Bronchial epithelial cell (primary cell): ENCODE measurements around the gene MALSU1. TPM values are rescaled to one million over a fixed set of nuclear protein-coding genes. Genes with fewer than 3 reads are reported as not detected.
A peak's percentile ranks its signal among the peaks of the same experiment; 100 is the strongest.
"Not testable (repeated sequence)": the region's sequence is repeated elsewhere in the genome, so short reads cannot be mapped to it uniquely, and the experiment has no call there.

Source experiments
- DNase-seq: peaks from one replicate; pipeline ENCODE4 v3.0.0-alpha.2; 2010; ENCODE audit warnings: low read depth
- FAIRE-seq: peaks from 2 replicates; lab custom pipeline; 2011; peaks lifted over from hg19 to GRCh38; lab: Jason Lieb, UNC
- H3K27me3 ChIP-seq: 2 replicates; pipeline ENCODE4 v1.5.1; 2011; ENCODE audit warnings: low read length; ENCODE audit not compliant: control insufficient read depth, insufficient read depth
- H3K36me3 ChIP-seq: 2 replicates; pipeline ENCODE4 v1.5.1; 2011; ENCODE audit warnings: low read length; ENCODE audit not compliant: control insufficient read depth, insufficient read depth
- H3K4me3 ChIP-seq: 2 replicates; pipeline ENCODE4 v1.5.1; 2011; ENCODE audit warnings: mild to moderate bottlenecking, low read depth, low read length, control low read depth
- CTCF ChIP-seq: IDR thresholded peaks from 2 replicates; pipeline ENCODE4 v1.5.1; 2011; ENCODE audit warnings: mild to moderate bottlenecking, moderate library complexity, low read length, control low read depth, inconsistent platforms; ENCODE audit not compliant: insufficient read depth, severe bottlenecking
- total RNA-seq: library from RNA; depleted of rRNA; stranded (reverse); fragments of >200 nt; gene quantifications from 2 replicates; pipeline ENCODE4 v1.2.1, GENCODE V29; 2014

Gene MALSU1
- total RNA-seq, 1 donor from 2014 or later, result 61.6 TPM

GRCh38 chr7:23295401-23295697 is 3.8 kb upstream of the MALSU1 start:
- no peak overlapping the region for H3K4me3 ChIP-seq
- FAIRE-seq (no peak), DNase-seq (no peak)
- TF ChIP-seq CTCF, result no peak
- H3K27me3 ChIP-seq, result no peaks in the 10 kb centered on the region
- H3K36me3 ChIP-seq, result no peaks in the 10 kb centered on the region

- Histone ChIP-seq H3K4me3 (no peak overlapping the region), H3K27me3 (no peaks in the 10 kb centered on the region), H3K36me3 (peaks cover 1% of the 10 kb centered on the region)
- FAIRE-seq (no peak), DNase-seq (no peak)
- no peak for TF ChIP-seq CTCF
Measured at GRCh38 chr7:23298141-23298881, 828 bp upstream of the MALSU1 start.

GRCh38 chr7:23299770-23300300 is 696 bp downstream of the MALSU1 start:
- peak overlapping the region; percentile 97 for H3K4me3 ChIP-seq
- no peaks in the 10 kb centered on the region for H3K27me3 ChIP-seq
- no peak for FAIRE-seq
- H3K36me3 ChIP-seq, result peaks cover 2% of the 10 kb centered on the region
- no peak for DNase-seq
- no peak for TF ChIP-seq CTCF

DNA sequence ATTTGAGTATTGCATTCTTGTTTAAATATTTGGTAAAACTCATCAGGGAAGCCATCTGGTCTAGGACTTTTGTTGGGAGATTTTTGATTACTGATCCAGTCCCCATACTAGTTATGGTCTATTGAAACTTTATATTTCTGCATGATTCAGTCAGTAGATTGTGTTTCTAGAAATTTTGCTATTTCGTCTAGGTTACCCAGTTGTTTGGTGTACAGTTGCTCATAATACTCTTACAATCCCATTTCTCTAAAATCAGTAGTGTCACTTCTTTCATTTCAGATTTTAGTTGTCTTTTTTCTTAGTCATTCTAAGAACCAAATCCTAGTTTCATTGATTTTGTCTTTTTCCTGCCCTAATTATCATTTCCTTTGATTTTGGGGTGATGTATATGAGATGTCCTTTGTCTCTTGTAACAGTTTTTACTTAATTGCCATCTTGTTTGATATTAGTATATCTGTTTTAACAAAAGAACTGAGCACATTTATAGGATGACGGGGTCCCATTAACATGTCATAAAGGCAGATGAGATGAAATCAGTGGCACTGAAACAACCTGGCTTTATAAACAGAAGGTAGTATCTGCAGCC is 7.9 kb downstream of the MALSU1 start:
- peaks cover 3% of the 10 kb centered on the region for H3K36me3 ChIP-seq
- TF ChIP-seq CTCF, result no peak
- H3K27me3 ChIP-seq, result no peaks in the 10 kb centered on the region
- no peak overlapping the region for H3K4me3 ChIP-seq
- DNase-seq (no peak), FAIRE-seq (no peak)

DNA sequence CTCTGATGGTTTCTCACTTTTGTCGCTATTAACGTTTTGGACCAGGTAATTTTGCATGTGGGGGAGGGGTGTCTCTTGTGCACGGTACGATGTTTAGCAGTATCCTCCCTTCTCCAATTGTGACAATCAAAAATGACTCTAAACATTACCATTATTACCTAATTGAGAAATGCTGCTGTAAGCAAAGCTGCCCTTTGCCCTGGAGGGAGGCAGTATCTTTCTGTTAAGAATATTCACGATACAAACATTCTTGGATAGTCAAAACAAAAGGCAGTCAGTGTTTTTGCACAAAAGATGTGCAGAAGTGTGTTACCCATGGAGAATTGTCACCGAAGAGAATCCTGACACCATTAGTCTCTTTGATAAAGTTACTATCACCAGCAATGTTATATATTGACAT is 9.6 kb downstream of the MALSU1 start:
- Histone ChIP-seq H3K36me3 (peaks cover 3% of the 10 kb centered on the region), H3K4me3 (no peak overlapping the region), H3K27me3 (peaks cover under 1% of the 10 kb centered on the region)
- no peak for TF ChIP-seq CTCF
- FAIRE-seq, result no peak
- DNase-seq, result no peak

GRCh38 chr7:23312141-23312540 is 13.0 kb downstream of the MALSU1 start:
- not testable (repeated sequence) for DNase-seq, H3K36me3 ChIP-seq, H3K4me3 ChIP-seq, H3K27me3 ChIP-seq, FAIRE-seq
